NCI-H1694 treated with DMSO at 0.1 percent for 48 hours (cell line): ENCODE data around the gene ADCY7.

ENCODE experiments used
- DNase-seq: peaks from one replicate; lab custom pipeline; 2025; lab: John Stamatoyannopoulos, UW

Gene ADCY7

GRCh38 chr16:50282010-50282538 is 15.7 kb downstream of the ADCY7 start:
- no peak for DNase-seq

DNA sequence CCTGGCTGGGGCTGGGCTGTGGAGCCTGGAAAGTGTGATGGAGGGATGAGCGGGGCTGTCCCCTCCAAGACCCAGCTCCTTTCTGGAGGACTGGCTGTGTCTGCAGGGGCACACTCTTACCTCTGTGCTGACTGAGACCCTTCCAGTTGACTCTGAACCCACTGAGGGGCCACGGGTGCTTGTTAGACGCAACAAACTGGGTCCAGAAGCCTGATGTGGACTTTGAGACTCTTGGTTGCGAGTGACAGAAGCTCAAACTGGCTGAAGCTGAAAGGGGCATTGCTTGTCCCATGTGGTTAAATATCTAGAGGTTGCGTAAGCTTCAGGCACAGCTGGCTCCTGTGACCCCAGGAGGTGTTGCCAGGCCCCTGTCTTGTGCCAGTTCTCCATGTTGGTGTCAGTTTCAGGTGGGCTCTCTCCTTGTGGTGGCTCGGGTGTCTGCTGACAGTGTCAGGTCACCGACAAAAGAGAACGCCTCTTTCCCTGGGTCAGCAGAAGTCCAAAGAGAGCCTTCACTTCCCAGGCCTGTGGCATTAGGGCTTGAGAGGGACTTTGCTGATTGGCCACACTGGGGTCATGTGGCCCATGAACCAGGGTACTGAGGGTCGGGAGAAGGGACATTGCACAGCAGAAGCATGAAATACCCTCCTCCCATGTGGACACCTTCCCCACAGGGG is 16.7 kb downstream of the ADCY7 start:
- DNase-seq, result no peak

DNA sequence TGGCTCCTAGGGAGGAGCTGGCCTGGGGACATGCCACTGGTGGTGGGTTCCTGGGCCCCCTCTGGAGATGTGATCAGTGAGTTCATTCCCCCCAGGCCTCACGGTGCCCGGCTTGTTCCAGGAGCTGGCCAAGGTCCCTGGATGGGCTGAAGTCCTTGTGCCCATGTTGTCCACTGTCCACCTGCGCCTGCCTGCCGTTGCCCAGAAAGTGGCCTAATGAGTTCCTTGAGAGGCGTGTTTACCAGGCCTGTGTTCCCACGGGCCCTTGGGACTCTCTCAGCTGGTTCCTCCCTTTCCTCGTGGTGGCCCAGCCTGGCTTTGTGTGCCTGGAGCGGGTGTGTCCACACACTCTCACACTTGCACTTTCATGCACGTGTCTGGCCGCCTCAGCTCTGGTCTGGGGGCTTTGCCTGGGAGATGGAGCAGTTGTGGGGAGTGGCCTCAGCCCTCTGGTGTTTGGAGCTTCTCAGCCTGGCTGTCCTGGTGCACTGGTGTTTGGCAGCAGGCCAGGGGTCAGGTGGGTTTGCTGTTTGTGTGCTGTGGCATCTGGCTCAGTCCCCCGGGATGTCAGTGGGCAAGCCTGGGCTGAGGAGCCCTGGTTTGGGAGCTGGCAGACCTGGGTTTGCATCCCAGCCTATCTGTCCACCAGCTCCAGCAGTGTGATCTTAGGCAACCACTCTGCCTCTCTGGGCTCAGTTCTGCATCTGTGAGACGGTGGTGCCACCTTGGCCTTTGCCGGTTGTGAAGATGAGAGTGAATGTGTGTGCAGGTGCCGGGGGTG is 18.0 kb downstream of the ADCY7 start:
- peak; percentile 25 for DNase-seq

GRCh38 chr16:50285406-50286003 is 19.2 kb downstream of the ADCY7 start:
- DNase-seq, result no peak

GRCh38 chr16:50286681-50287080 is 20.3 kb downstream of the ADCY7 start:
- no peak for DNase-seq

GRCh38 chr16:50288026-50288425 is 21.7 kb downstream of the ADCY7 start:
- no peak for DNase-seq

- DNase-seq, result no peak
These were observed 22.6 kb downstream of the ADCY7 start for GRCh38 chr16:50288920-50289319.

GRCh38 chr16:50289950-50290764 is 23.8 kb downstream of the ADCY7 start:
- DNase-seq, result no peak

GRCh38 chr16:50290856-50291255 is 24.5 kb downstream of the ADCY7 start:
- no peak for DNase-seq

DNA sequence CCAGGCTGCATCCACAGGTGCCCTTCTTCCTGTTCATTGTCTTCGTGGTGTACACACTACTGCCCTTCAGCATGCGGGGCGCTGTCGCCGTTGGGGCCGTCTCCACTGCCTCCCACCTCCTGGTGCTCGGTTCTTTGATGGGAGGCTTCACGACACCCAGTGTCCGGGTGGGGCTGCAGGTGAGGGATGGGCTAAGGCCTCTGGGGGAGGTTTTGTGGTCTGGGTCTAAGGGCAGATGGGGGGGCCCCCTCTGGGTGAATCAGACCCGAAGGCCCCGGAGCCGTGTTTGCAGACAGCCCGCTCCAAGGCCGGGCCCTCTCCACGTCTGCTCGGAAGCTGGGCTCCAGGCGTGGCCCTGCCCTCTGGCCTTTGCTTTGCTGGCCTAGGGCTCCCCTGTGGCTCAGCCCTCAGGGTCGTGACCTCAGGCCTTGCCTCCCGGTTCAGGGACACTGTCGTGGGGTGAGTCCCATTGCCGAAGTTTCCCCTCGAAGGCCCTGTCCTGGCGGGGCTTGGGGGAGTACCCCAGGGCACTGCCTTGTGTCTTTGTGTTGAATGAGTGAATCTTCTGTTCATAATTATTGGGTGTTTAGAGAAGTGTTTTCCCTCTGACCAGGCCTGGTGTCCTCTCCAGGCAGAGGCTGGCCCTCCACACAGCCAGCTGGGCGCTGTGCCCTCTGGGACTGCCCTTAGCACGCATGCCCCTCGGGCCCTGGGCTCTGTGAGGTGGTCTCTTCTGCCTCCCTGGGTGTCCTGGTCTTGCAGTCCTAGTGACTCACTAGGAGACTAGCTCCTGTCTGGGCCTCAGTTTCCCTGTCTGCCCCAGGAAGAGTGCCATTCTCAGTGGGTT is 25.6 kb downstream of the ADCY7 start:
- DNase-seq, result no peak

DNA sequence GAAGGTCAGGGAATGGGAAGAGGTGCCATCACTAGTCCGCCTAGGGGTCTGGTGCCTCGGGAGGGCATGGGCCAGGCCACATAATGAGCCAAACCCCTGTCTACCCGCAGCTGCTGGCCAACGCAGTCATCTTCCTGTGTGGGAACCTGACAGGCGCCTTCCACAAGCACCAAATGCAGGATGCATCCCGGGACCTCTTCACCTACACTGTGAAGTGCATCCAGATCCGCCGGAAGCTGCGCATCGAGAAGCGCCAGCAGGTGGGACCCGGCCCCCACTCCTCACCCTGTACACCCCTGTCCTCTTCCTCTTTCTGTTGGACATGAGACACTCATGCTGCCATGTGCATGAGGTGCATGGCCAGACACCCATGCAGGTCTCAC is 26.2 kb downstream of the ADCY7 start:
- no peak for DNase-seq

- DNase-seq, result no peak
These were observed 26.9 kb downstream of the ADCY7 start for GRCh38 chr16:50293041-50293783.

GRCh38 chr16:50293994-50294855 is 27.9 kb downstream of the ADCY7 start:
- DNase-seq, result no peak

GRCh38 chr16:50294955-50295354 is 28.6 kb downstream of the ADCY7 start:
- no peak for DNase-seq

- no peak for DNase-seq
These were observed 29.3 kb downstream of the ADCY7 start for GRCh38 chr16:50295541-50296132.

DNA sequence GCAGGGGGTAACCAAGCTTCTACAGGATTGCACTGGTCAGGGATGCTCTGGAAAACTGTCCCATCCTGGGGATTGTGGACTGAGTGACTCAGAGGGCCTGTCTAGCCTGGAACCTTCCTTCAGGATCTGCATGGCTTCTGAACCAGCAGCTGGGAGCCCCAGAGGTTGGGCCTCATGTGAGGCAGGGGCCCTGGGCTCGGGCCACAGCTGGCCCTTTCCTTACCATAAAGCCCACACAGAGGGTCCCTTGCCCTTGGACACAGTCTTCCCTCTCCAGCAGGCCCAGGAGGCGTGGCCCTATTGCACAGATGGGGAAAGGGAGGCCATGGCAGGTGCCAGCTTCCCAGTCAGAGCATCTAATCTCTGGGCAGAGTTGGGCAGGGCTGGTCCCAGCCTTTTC is 30.5 kb downstream of the ADCY7 start:
- no peak for DNase-seq

- DNase-seq, result peak; percentile 39
These were observed 31.1 kb downstream of the ADCY7 start for GRCh38 chr16:50297301-50298074.

DNA sequence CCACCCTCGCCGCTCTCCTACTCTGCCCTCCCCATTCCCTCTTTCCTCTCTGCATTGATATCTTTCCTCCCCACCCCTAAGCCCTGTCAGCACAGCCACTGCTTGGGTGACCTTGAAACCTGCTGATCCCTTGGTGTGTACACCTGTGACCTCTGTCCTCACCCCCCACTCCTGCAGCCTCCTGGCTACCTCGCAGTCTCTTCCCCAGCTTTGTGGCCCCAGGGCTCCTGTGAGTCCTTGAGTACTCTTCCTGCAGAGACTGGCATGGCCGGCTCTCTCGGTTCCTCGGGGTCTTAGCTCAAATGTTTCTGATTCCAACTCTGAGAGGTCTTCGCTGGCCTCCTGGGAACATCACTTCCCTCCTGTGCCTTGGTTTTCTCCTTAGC is 31.7 kb downstream of the ADCY7 start:
- no peak for DNase-seq
